ENCODE data around the gene ABCB9. TPM values are rescaled to one million over a fixed set of nuclear protein-coding genes. Genes with fewer than 3 reads are reported as not detected.

The ABCB9 gene
- total and polyA plus RNA-seq, 2 of the 8 experiments (the other 6 are each of a cell fraction or from before 2014, with no cell fraction given), result 3.8 to 8.0 TPM

- Histone ChIP-seq H3K4me2 (ENCODE audit: insufficient read depth in 1 of 2, low read depth in 2 of 2, low read length in 2 of 2) (no peak overlapping the region), H2BK5ac (ENCODE audit: low read depth, low read length) (no peak overlapping the region), H3K14ac (ENCODE audit: insufficient read length) (no peak overlapping the region), H3K18ac (ENCODE audit: extremely low read depth, low read length) (no peak overlapping the region), H3K79me2 (ENCODE audit: control insufficient read depth in 1 of 2, insufficient read depth in 2 of 2, low read length in 2 of 2) (no peaks in the 10 kb centered on the region), H2BK120ac (replicated peaks; ENCODE audit: low read depth, low read length) (no peak overlapping the region), H2BK12ac (ENCODE audit: low read depth, low read length) (no peak overlapping the region), H4K20me1 (replicated peaks in 1 of 2; ENCODE audit: control insufficient read depth in 1 of 2, insufficient read depth in 2 of 2, low read length in 2 of 2) (no peaks in the 10 kb centered on the region), H2BK20ac (ENCODE audit: low read length) (0 out of 2 replicates have a peak overlapping the region, but pooled peaks have one; percentile 27), H3K27ac (ENCODE audit: low read depth, low read length) (no peak overlapping the region), H2AFZ (ENCODE audit: low read length) (no peak overlapping the region), H4K5ac (ENCODE audit: insufficient read length, low read depth, low read length) (no peak overlapping the region), H3K23ac (ENCODE audit: insufficient read length) (no peak overlapping the region), H3K23me2 (ENCODE audit: low read depth, low read length) (no peaks in the 10 kb centered on the region), H3K56ac (replicated peaks; ENCODE audit: insufficient read length, low read depth, low read length) (no peak overlapping the region), H2AK5ac (ENCODE audit: low read depth, low read length) (no peak overlapping the region), H3K4me3 (ENCODE audit: extremely low read depth in 1 of 4, insufficient read depth in 2 of 4, low read depth in 3 of 4, low read length in 4 of 4) (no peak overlapping the region), H4K91ac (replicated peaks; ENCODE audit: insufficient read length, low read length) (no peak overlapping the region), H4K8ac (ENCODE audit: extremely low read depth, insufficient read depth, low read length) (no peak overlapping the region), H2BK15ac (ENCODE audit: low read length) (no peak overlapping the region), H3K4ac (replicated peaks; ENCODE audit: insufficient read length, low read depth, low read length) (no peak overlapping the region), H3K4me1 (replicated peaks in 1 of 4; ENCODE audit: control insufficient read depth in 3 of 4, insufficient read depth in 4 of 4, low read length in 3 of 4) (peaks cover 0 to 8% (median 2%) of the 10 kb centered on the region in 4 experiments; a peak in 3 of 7 replicates), H3K27me3 (replicated peaks in 1 of 4; ENCODE audit: control insufficient read depth in 3 of 4, extremely low read depth in 1 of 4, insufficient read depth in 3 of 4, low read length in 3 of 4) (no peaks in the 10 kb centered on the region), H3K9me3 (ENCODE audit: insufficient read depth in 2 of 2, low read depth in 1 of 2, low read length in 1 of 2) (no peaks in the 10 kb centered on the region), H3K36me3 (ENCODE audit: control insufficient read depth in 2 of 4, insufficient read depth in 4 of 4, low read length in 3 of 4) (no peaks in the 10 kb centered on the region), H3K79me1 (ENCODE audit: low read depth, low read length) (no peaks in the 10 kb centered on the region), H3K9ac (replicated peaks in 1 of 4; ENCODE audit: extremely low read depth in 1 of 4, low read depth in 3 of 4, low read length in 3 of 4) (no peak overlapping the region)
- ChIA-PET CTCF (ENCODE audit: partially characterized antibody) (interaction anchor here (0.7 to 1.1 kb wide), 2 partner anchors 36 to 160 kb away, joined by 3 to 4 read pairs; no protein-coding TSS in a partner anchor), POLR2A (ENCODE audit: partially characterized antibody) (no interaction called here)
- no peak for DNase-seq (ENCODE audit: low read depth in 1 of 2, low spot score in 2 of 2)
- no peak for TF ChIP-seq NANOG (IDR thresholded peaks at IDR 0.05; ENCODE audit: insufficient read depth, low read depth, low read length, poor library complexity, severe bottlenecking)
- TF ChIP-seq RXRA (IDR thresholded peaks at IDR 0.05; ENCODE audit: insufficient read depth, low read depth, low read length), result no peak
- 85% methylated on average over 7 of the region's 7 CpGs; no CpG with 5 or more reads in 1 of the 2 experiments for WGBS, 2 experiments (ENCODE audit: extremely low coverage in 1 of 2, insufficient coverage in 1 of 2, insufficient read length in 1 of 2, insufficient replicate concordance in 2 of 2, low coverage in 1 of 2, low lambda C conversion rate in 2 of 2, missing lambda C conversion rate in 1 of 2)
- no peak for FAIRE-seq
Measured at GRCh38 chr12:122903693-122904034, 62.6 kb downstream of the ABCB9 start.

All from H1 (cell line).